GM19099 (cell line): ENCODE results near the gene EN1.

Experiments used
- POLR2A ChIP-seq: IDR thresholded peaks from 3 replicates; pipeline ENCODE4 v1.6.1; 2011; ENCODE audit warnings: low read depth; ENCODE audit not compliant: insufficient read length; ENCODE audit errors: extremely low read depth

EN1 gene

DNA sequence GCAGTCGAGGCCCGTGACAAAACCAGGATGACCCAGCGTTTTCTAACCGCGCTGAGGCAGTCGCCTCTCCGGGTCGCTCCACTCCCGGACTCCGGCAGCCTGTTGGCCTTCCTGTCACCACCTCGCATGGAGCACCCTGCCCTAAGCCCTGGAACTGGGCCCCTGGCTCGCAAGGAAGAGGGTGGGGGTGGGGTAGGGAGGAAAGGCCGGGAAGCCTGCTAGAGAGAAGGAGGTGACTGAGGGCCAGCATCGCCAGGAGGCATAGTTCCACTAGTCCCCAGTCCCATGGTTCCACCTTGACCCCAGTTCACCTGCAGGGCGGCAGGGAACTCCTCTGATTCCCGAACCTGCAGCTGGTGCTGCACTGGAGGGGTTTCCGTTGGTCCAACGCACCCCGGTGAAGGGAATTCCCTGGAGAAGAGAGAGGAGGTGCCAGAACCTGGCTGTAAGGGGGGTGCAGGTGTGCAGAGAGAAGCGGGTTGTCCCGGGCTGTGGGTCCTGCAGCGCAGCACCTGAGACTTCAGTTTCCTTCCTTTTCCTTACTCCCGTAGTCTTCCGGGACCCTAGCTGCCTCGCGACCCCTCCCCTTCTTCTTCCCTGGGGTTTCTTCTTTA lies 11.8 kb upstream of the EN1 start:
- TF ChIP-seq POLR2A, result no peak

DNA sequence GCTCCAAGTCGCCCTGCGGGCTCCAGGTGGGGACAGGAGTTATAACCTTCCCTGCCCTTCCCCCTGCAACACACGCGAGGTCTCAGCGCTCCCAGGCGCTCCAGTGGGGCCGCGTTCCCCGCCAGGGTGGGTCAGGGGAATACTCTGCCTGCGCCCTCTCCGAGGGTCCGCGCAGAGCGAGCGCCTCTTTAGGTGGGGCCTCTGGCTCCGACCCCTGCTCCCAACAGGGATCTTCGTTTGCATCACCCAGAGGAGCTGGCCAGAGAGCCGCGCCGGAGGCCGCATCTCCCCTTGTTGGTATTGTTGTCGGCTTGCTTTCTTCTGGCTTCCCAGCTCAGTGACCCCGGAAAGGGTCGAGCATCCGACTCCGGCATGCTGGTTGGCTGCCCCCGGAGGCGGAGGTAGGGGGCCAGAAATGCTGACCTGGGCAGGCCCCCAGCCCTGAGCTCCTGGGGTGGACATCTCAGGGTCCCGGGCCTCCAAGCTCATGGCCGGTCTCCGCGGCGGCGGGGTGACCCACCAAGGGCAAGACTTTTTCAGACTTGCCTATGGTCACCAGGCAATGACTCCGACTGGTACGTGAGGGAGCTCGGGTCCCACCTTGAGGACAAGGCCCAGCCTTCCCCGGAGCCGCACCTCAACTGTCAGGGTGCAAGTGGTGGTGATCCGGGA lies 11.2 kb upstream of the EN1 start:
- TF ChIP-seq POLR2A, result no peak

DNA sequence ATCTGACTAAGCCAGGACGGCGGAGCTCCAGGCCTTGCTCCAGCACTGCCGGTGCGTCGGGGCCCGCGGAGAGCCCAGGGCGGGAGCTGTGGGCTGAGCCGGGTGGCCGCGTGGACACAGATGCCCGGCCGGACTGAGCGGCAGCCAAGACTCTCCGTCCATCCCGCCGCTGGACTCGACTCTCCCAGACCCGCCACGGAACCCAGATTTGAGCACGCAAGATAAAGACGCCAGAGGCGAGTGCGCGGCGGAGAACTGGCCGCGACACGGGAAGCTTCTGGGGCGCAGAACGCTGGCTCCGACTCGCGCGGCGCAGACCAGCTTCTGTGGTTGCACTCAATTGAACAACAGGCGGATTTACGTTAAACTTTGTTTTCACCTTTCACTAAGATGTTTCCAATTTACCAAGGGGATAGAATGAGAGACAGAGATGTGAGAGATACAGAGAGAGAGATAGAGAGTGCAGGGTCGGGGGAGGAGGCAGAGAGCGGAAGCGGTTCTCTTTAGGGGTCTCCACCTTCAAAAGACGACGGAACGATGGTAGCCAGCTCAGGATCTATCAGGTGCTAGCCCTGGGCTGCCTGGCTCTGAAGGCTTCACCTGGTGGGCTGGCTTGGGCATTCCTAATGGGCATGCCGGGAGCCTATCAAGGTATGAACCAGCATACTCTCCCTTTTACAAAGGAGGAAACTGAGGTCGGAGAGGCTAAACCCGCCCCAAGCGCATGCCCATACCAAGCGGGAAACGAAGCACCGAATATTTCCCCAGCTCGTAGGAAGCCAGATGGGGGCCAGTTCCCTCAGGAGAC lies 10.4 kb upstream of the EN1 start:
- no peak for TF ChIP-seq POLR2A

- TF ChIP-seq POLR2A, result no peak
These were observed 9.7 kb upstream of the EN1 start for GRCh38 chr2:118856978-118857676.

DNA sequence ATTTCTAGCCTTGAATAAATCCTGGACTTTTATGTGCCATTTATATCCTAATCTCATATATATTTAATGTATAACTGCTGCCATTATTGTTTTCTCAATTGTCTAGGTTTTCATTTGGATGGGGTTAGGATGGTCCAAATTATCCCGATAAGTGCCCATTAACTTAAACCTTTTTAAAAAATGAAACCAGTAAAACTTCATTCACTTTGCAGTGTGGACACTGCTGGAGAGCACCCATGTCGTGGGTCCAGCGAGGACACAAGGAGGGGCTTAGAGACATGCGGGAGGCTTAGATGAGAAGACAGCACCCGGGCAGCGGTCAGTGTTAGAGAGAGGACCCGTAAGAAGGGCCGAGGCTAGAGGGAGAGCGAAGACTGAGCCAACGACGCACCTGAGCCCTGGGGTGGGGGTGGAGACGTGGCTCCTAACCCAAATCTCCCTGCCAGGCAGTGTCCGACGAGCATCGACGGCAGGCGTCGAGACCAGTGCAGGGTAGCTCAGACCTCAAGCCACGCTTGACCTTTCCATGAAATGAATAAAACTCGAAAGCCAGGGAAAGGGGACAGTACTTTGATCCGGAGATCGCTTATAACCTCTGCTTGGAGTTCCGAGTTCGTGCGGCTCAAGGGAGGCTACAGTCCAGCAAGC lies 9.0 kb upstream of the EN1 start:
- TF ChIP-seq POLR2A, result no peak

- TF ChIP-seq POLR2A, result no peak
These were observed 8.2 kb upstream of the EN1 start for GRCh38 chr2:118855451-118856279.

GRCh38 chr2:118854507-118855345 lies 7.3 kb upstream of the EN1 start:
- no peak for TF ChIP-seq POLR2A

GRCh38 chr2:118853651-118854291 lies 6.3 kb upstream of the EN1 start:
- no peak for TF ChIP-seq POLR2A

- no peak for TF ChIP-seq POLR2A
These were observed 5.7 kb upstream of the EN1 start for GRCh38 chr2:118853129-118853640.

- TF ChIP-seq POLR2A, result no peak
These were observed 5.2 kb upstream of the EN1 start for GRCh38 chr2:118852605-118853128.

DNA sequence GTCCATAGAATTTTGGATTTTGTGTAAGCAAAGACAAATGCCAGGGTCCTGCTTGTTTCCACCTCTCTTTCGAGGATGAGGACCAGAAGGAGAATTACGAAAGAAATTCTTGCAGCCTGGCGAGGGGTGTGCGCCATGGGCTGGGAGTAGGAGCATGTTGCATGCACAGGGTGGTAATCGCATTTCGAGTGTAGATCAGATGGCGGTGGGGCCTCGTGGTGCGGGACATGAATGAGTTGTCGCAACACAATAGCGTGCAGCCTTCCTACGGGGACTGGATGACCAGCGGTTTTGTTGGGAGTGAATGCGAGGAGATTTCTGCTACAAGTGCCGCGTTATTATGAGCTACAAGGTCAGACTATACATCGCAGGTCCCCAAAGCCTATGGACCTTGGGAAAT lies 4.2 kb upstream of the EN1 start:
- TF ChIP-seq POLR2A, result no peak

DNA sequence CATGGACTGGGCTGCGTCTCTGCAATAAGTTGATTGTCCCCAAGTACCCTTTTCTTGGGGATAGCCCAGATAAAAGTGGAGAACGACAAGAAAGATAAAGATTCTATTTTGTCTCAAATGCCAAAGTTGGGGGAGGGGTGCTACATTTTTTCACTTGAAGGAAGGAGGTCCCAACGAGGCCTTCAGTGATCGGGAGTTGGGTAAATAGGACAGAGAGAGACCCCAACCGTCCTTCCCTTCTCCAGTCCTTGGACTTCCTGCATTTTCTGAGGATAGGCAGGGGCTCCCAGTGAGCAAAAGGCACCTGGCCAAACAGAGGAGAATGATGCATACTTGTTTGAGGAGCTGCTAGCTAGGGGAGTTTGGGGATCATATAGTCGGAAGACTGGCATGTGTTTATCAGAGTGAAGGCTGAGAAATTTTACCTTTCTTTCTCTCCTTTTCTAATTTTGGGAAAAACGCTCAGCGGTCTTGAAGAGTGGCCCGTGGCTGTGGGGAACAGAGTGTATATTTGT lies 3.5 kb upstream of the EN1 start:
- TF ChIP-seq POLR2A, result no peak
